PC-9 (cell line): ENCODE results near the gene ZNF181.

Experiments used
- CTCF ChIP-seq: fragments of 200-600 bp; sonication (generic); conservative IDR thresholded peaks from 2 replicates; pipeline ENCODE4 v1.6.1; 2017; ENCODE audit warnings: mixed run types, antibody characterized with exemption, mild to moderate bottlenecking, moderate library complexity
- EZH2 ChIP-seq: fragments of 200-600 bp; sonication (generic); IDR thresholded peaks from 2 replicates; pipeline ENCODE4 v1.8.0; 2017; ENCODE audit warnings: antibody characterized with exemption, low read depth

GRCh38 chr19:34715357-34715756 is 18.7 kb upstream of the ZNF181 start:
- TF ChIP-seq CTCF = no peak
- TF ChIP-seq EZH2 = no peak
